Raji (cell line): ENCODE data around the gene ALKBH4.

Experiments used
- POLR2A ChIP-seq: IDR thresholded peaks from 2 replicates; pipeline ENCODE4 v1.6.1; 2011; ENCODE audit warnings: low read depth, low read length, control low read depth; ENCODE audit not compliant: insufficient read depth

ALKBH4 gene

GRCh38 chr7:102444961-102445673 is 19.5 kb downstream of the ALKBH4 start:
- TF ChIP-seq POLR2A, result no peak

DNA sequence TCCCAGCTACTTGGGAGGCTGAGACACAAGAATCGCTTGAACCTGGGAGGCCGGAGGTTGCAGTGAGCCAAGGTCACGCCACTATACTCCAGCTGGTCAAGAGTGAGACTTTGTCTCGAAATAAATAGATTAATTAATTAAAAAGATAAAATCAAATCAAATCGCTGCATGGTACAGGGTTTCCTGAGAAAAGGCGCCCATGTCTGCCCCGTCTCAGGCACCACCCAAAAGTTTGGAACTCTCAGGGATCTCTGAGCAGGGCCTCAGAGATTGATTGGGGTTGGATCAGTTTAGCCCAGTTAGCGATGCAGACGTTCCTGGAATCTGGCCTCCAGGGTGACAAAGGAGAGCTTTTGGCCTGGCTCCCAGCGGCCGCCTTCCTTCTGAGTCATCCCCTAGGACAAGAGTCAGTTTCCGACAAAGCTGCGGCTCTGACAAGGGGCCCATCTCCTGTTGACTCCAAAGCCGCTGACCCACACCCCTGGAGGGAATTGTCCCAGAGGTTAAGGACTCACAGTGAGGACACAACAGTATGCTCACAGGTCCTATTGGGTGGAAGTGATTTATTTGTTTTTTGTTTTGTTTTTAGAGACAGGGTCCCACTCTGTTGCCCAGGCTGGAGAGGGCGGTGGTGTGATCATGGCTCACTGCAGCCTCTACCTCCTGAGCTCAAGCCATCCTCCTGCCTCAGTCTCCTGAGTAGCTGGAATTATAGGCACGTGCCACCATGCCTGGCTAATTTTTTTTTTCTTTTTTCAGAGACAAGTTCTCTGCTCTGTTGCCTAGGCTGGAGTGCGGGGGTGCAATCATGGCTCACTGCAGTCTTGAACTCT is 24.5 kb downstream of the ALKBH4 start:
- no peak for TF ChIP-seq POLR2A

DNA sequence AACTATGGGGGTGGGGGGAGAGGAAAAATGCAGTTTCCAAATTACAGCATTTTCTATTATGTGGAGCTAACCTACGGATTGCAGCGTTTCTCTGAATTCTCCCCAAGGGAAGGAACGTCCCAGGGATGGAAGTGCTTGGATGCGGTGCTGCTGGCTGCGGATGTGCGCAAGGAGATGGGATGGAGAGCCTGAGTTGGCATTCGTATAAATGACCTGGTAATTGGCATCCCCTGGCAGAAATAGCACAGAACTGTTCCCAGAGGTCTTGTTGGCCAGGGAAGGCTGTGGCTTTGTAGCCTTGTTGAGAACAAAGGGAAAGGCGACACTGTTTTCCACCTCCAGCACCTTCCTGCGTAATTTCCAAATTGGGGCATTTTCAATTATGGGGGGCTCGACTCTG is 28.5 kb downstream of the ALKBH4 start:
- no peak for TF ChIP-seq POLR2A

GRCh38 chr7:102434039-102434486 is 30.6 kb downstream of the ALKBH4 start:
- TF ChIP-seq POLR2A, result no peak

- peak; percentile 72 for TF ChIP-seq POLR2A
Observed at GRCh38 chr7:102433219-102434038, 31.2 kb downstream of the ALKBH4 start, which contains the start of gene ORAI2. TSS of gene ORAI2 (plus strand) at chr7:102433575. CDS start at chr7:102438957, 5,382 bp downstream.

- peak; percentile 56 for TF ChIP-seq POLR2A
Observed at GRCh38 chr7:102432442-102433218, 32.0 kb downstream of the ALKBH4 start.

GRCh38 chr7:102431617-102432298 is 32.9 kb downstream of the ALKBH4 start:
- peak; percentile 67 for TF ChIP-seq POLR2A

GRCh38 chr7:102429141-102429899 is 35.3 kb downstream of the ALKBH4 start:
- TF ChIP-seq POLR2A, result no peak

DNA sequence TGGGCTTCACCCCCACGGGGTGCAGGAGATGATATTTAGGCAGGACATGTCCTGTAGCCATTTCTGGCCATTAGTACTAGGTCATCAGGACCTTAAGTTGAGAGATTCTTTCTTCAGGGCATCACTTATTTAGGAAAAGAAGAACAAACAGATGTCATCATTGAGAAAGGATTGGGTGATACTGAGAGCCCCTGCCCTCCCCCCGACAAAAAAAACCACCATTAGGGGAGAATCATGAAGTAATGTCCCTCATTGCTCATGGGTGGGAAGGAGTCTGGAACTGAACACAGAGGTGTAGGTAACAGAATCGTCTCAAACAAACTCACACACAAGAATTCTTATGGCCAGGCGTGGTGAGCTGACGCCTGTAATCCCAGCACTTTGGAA is 37.7 kb downstream of the ALKBH4 start:
- no peak for TF ChIP-seq POLR2A

DNA sequence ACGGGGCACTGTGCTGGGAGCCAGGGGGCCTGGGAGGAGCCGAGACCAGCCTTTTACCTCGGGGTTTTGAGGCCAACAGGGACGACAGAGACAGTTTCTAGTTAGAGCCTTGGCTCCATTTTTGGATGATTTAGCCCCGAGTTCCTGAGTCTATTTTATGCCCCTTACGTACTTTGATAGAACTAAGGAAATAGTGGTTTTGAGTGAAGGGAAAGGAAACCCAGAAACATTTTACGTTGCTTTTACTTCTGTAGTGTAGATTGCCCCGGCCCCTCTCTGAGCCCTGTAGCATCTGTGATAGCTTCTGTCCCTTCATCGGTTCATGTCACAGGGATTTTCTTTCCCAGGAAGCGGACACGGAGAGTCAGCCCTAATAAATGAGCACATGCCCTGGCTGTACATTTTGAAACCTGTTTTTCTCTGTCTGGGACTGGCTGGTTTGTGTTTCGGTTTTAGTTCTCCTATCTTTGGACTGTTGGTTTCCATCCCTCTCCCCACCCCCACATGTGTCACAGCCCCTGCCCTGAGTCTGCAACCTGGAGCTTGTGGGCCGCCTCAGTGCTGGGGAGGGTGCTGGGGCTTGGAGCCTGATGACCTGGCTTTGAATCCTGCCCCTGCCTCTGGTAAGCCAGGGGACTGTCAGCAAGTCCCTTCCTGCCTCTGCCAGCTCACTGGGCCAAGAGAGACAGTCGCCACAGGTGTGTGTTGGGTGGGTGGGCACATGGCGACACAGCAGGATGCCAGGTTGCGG is 38.2 kb downstream of the ALKBH4 start:
- no peak for TF ChIP-seq POLR2A

GRCh38 chr7:102425639-102426267 is 38.9 kb downstream of the ALKBH4 start:
- peak; percentile 87 for TF ChIP-seq POLR2A

- peak; percentile 60 for TF ChIP-seq POLR2A
Observed at GRCh38 chr7:102424787-102425218, 39.9 kb downstream of the ALKBH4 start.

DNA sequence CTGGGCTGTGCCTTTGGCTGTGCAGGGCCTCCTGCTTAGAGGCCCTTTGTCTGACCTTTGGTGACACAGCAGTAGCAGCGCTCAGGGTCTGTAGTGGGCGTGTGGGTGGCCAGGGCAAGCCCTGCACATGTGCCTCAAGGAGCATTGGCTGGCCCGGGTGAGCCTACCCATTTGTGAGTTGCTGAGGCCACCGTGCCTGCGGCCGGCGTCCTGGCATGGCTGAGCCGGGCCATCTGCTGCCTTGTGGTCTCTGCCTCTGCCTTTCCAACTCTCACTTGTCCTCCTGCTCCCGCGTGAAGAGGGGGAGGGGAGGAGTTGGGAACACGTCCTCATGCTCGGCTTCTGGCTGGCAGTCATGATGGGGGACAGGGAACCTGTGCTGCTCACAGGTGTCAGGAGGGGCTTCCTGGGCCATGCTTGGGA is 40.5 kb downstream of the ALKBH4 start:
- no peak for TF ChIP-seq POLR2A
